Spleen (tissue), 11 donors: ENCODE data around the gene AKR1C1. TPM values are rescaled to one million over a fixed set of nuclear protein-coding genes. Genes with fewer than 3 reads are reported as not detected.
"Not testable (repeated sequence)": the region's sequence is repeated elsewhere in the genome, so short reads cannot be mapped to it uniquely, and the experiment has no call there.

ENCODE experiments used
- DNase-seq: peaks from one replicate; pipeline ENCODE4 v3.0.0-alpha.2; 2020
- H3K27ac ChIP-seq, 8 donors: fragments of 200-600 bp; sonication (generic) in 7 of 8; 1 replicate in 4 of 8; 2 replicates in 4 of 8; pipeline versions ENCODE4 v1.5.0 to v1.8.0; 2016 to 2021; ENCODE audit warnings: inconsistent platforms in 4 of 8, mild to moderate bottlenecking in 4 of 8, moderate library complexity in 1 of 8
- H3K27me3 ChIP-seq, 7 donors: fragments of 200-600 bp; sonication (generic) in 6 of 7; replicated peaks in 1 of 7; 1 replicate in 4 of 7; 2 replicates in 3 of 7; pipeline versions ENCODE4 v1.5.0 to v1.8.0; 2016 to 2021; ENCODE audit warnings: inconsistent platforms in 3 of 7, mild to moderate bottlenecking in 1 of 7
- H3K36me3 ChIP-seq, 6 donors: fragments of 200-600 bp; sonication (generic) in 5 of 6; 1 replicate in 4 of 6; 2 replicates in 2 of 6; pipeline versions ENCODE4 v1.5.0 to v1.8.0; 2016 to 2021; ENCODE audit warnings: inconsistent platforms in 2 of 6
- H3K4me1 ChIP-seq, 6 donors: fragments of 200-600 bp; sonication (generic) in 5 of 6; 1 replicate in 3 of 6; 2 replicates in 3 of 6; pipeline versions ENCODE4 v1.5.0 to v1.8.0; 2016 to 2021; ENCODE audit warnings: inconsistent platforms in 3 of 6
- H3K4me3 ChIP-seq, 8 donors: fragments of 200-600 bp; sonication (generic) in 7 of 8; 1 replicate in 4 of 8; 2 replicates in 4 of 8; pipeline versions ENCODE4 v1.5.0 to v1.8.0; 2016 to 2021; ENCODE audit warnings: inconsistent platforms in 4 of 8, mild to moderate bottlenecking in 4 of 8, moderate library complexity in 2 of 8
- H3K9me3 ChIP-seq, 8 donors: fragments of 200-600 bp; sonication (generic) in 7 of 8; 1 replicate in 4 of 8; 2 replicates in 4 of 8; pipeline versions ENCODE4 v1.5.0 to v1.8.0; 2016 to 2021; ENCODE audit warnings: inconsistent platforms in 4 of 8
- CTCF ChIP-seq, 11 experiments: fragments of 200-600 bp in 7 of 11; fragments of 450-650 bp in 4 of 11; sonication (generic) in 4 of 11; IDR thresholded peaks in 8 of 11; conservative IDR thresholded peaks in 3 of 11; 1 replicate in 7 of 11; 2 replicates in 4 of 11; pipeline versions ENCODE4 v1.4.0 to v1.8.0; 2016 to 2021; ENCODE audit warnings: antibody characterized with exemption in 11 of 11, inconsistent platforms in 4 of 11, mild to moderate bottlenecking in 1 of 11
- POLR2A ChIP-seq, 3 donors: fragments of 450-650 bp; IDR thresholded peaks; one replicate each; pipeline ENCODE4 v1.5.1; 2017; ENCODE audit warnings: antibody characterized with exemption in 3 of 3, mild to moderate bottlenecking in 1 of 3
- POLR2AphosphoS5 ChIP-seq, 3 donors: sonication (generic); formaldehyde crosslinking; IDR thresholded peaks; one replicate each; pipeline ENCODE4 v1.5.1; 2017; ENCODE audit warnings: antibody characterized with exemption in 3 of 3
- WGBS, 5 donors: extraction: QIAGEN DNeasy Blood & Tissue Kit in 3 of 5; methylation state at CpG; one replicate each; pipeline versions ENCODE4 v1.1.5 to v1.1.7; 2013 to 2018; 5-methylcytosine and 5-hydroxymethylcytosine counted together
- intact Hi-C: fragments of 100-400 bp; cut with DNase I; formaldehyde crosslinking; loops from one replicate; pipeline ENCODE4 v1.15.0; 2023; ENCODE audit warnings: low total_unique reads
- polyA plus RNA-seq, 3 donors: library from polyadenylated mRNA; stranded (reverse); fragments of 200-250 nt; gene quantifications; one replicate each; pipeline ENCODE4 v1.2.1, GENCODE V29; 2013
- total RNA-seq, 7 donors: library from RNA; depleted of rRNA in 3 of 7; stranded (reverse); fragments of >200 nt in 3 of 7; fragmentation: NEBNext Ultra II Directional in 4 of 7; extraction: Animal tissue kit (Norgen Biotek cat#: 25700) in 4 of 7; gene quantifications; one replicate each; pipeline versions ENCODE4 v1.1.0 to v1.2.1, GENCODE V29; 2016 to 2021
- donor health status: healthy with polysubstance abuse.
- donor health status: DM: no; HTN: no; CAD: no; lungs with moderate emphysema.
- donor health status: DM: no; HTN: no; CAD: no.
- donor health status: Bipolar disorder and iron deficiency.
- donor health status: healthy.
- donor health status: DM: no; HTN: no; CAD: no.
- donor health status: DM: yes; HTN: yes; CAD: no.

The AKR1C1 gene
- total and polyA plus RNA-seq, 10 donors = 1.3 to 13.5 (median 2.6) TPM

GRCh38 chr10:4947039-4947634, 16.1 kb upstream of the AKR1C1 start:
- no peak overlapping the region for H3K27ac ChIP-seq
- no peaks in the 10 kb centered on the region for H3K36me3 ChIP-seq
- intact Hi-C loops = no loop called here
- H3K9me3 ChIP-seq = no peaks in the 10 kb centered on the region
- TF ChIP-seq CTCF (IDR thresholded peaks at IDR 0.05 in 8 of 11, conservative IDR thresholded peaks at IDR 0.05 in 3 of 11) = no peak
- no peak for TF ChIP-seq POLR2AphosphoS5 (IDR thresholded peaks at IDR 0.05)
- no peak for TF ChIP-seq POLR2A (IDR thresholded peaks at IDR 0.05)
- no peak for DNase-seq
- H3K27me3 ChIP-seq = no peaks in the 10 kb centered on the region
- no peaks in the 10 kb centered on the region for H3K4me1 ChIP-seq
- H3K4me3 ChIP-seq = no peak overlapping the region

GRCh38 chr10:4947635-4948596, 15.3 kb upstream of the AKR1C1 start:
- intact Hi-C loops = no loop called here
- H3K27ac ChIP-seq = no peak overlapping the region
- no peak for DNase-seq
- H3K4me1 ChIP-seq = no peaks in the 10 kb centered on the region
- H3K27me3 ChIP-seq = no peaks in the 10 kb centered on the region
- 49 to 93% (median 88%) methylated on average over 5 of the region's 5 CpGs for WGBS, 5 donors
- no peaks in the 10 kb centered on the region for H3K9me3 ChIP-seq
- H3K4me3 ChIP-seq = no peak overlapping the region
- TF ChIP-seq POLR2A (IDR thresholded peaks at IDR 0.05) = no peak
- no peak for TF ChIP-seq POLR2AphosphoS5 (IDR thresholded peaks at IDR 0.05)
- TF ChIP-seq CTCF (IDR thresholded peaks at IDR 0.05 in 8 of 11, conservative IDR thresholded peaks at IDR 0.05 in 3 of 11) = no peak
- H3K36me3 ChIP-seq = no peaks in the 10 kb centered on the region

- WGBS, 5 donors = 56 to 78% (median 69%) methylated on average over 5 of the region's 5 CpGs
- H3K9me3 ChIP-seq, H3K36me3 ChIP-seq, DNase-seq, intact Hi-C loops, H3K4me1 ChIP-seq, H3K27me3 ChIP-seq, H3K4me3 ChIP-seq, H3K27ac ChIP-seq: not testable (repeated sequence)
Observed at GRCh38 chr10:4951512-4952162, 11.6 kb upstream of the AKR1C1 start.

GRCh38 chr10:4953405-4953804, 9.8 kb upstream of the AKR1C1 start:
- Histone ChIP-seq H3K9me3 (no peaks in the 10 kb centered on the region), H3K27me3 (no peaks in the 10 kb centered on the region), H3K36me3 (no peaks in the 10 kb centered on the region), H3K4me3 (no peak overlapping the region), H3K27ac (no peak overlapping the region), H3K4me1 (no peaks in the 10 kb centered on the region)
- no peak for DNase-seq
- intact Hi-C loops = no loop called here
- TF ChIP-seq POLR2AphosphoS5 (IDR thresholded peaks at IDR 0.05) (no peak), POLR2A (IDR thresholded peaks at IDR 0.05) (no peak), CTCF (IDR thresholded peaks at IDR 0.05 in 8 of 11, conservative IDR thresholded peaks at IDR 0.05 in 3 of 11) (no peak)

- DNase-seq, H3K9me3 ChIP-seq, H3K4me3 ChIP-seq, intact Hi-C loops, H3K27ac ChIP-seq, H3K4me1 ChIP-seq, H3K27me3 ChIP-seq, H3K36me3 ChIP-seq: not testable (repeated sequence)
- WGBS, 5 donors = 70 to 87% (median 84%) methylated on average over 4 to 6 of the region's 7 CpGs
Observed at GRCh38 chr10:4956088-4956487, 7.1 kb upstream of the AKR1C1 start.

- H3K9me3 ChIP-seq, H3K4me3 ChIP-seq, H3K27me3 ChIP-seq, H3K4me1 ChIP-seq, DNase-seq, H3K36me3 ChIP-seq, H3K27ac ChIP-seq, intact Hi-C loops: not testable (repeated sequence)
- WGBS, 5 donors = 81 to 90% (median 88%) methylated on average over 5 of the region's 5 CpGs
Observed at GRCh38 chr10:4956955-4957645, 6.1 kb upstream of the AKR1C1 start.

- H3K27ac ChIP-seq, H3K4me1 ChIP-seq, H3K36me3 ChIP-seq, H3K27me3 ChIP-seq, H3K4me3 ChIP-seq, intact Hi-C loops, H3K9me3 ChIP-seq, DNase-seq: not testable (repeated sequence)
- WGBS, 5 donors = 90 to 97% (median 92%) methylated on average over 11 of the region's 11 CpGs
Observed at GRCh38 chr10:4961558-4961957, 1.7 kb upstream of the AKR1C1 start.
